ENCODE data around the gene RTN4R.
"Not testable (repeated sequence)": the region's sequence is repeated elsewhere in the genome, so short reads cannot be mapped to it uniquely, and the experiment has no call there.

DNA sequence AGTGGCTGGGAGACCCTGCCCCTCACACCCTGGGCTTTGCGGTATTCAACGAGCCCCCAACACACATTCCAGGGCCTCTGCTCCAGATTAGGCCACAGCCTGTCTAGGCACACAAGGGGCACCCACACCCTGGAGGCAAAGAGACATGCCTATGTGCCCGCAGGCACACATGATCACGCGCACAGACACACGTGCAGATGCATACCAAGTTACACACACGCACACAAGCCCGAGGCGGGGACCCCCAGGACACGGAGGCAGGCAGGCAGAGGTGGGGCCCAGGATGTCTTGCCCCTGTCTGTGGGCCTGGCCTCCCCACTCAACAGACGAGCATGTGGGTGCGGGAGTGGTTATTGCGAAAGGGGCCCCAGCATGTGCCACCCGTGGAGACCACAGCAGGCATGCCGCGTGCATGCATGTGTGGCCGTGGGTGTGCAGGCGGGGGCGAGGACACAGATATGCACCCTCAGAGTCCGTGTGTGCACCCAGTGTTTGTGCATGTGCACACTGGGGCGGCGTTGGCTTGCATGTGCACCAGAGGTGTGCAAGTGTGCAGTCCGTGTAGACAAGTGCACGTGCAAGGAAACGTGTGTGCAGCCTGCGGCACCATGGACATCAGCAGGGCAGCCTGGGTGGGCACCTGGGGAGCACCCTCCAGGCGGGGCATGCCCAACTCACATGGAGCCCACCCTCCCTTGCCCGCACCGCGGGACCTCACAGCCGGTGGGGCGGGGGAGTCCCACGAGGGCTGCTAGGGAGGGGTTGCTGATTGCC is 1.3 kb downstream of the RTN4R start:
- TF ChIP-seq POLR2AphosphoS5 (IDR thresholded peaks at IDR 0.05); POLR2A (IDR thresholded peaks at IDR 0.05; ENCODE audit: low read depth): not testable (repeated sequence)
